ENCODE data around the gene PLP2.

The PLP2 gene

GRCh38 chrX:49212861-49213260 lies 41.2 kb downstream of the PLP2 start:
- DNase-seq (ENCODE audit: insufficient read length, low spot score): no peak
- no peak for TF ChIP-seq CTCF (IDR thresholded peaks at IDR 0.05; ENCODE audit: insufficient read depth, missing control alignments)
- FAIRE-seq: no peak

- no peak for TF ChIP-seq CTCF (IDR thresholded peaks at IDR 0.05; ENCODE audit: insufficient read depth, missing control alignments)
- FAIRE-seq: no peak
- DNase-seq (ENCODE audit: insufficient read length, low spot score): no peak
Measured at GRCh38 chrX:49214416-49214815, 42.7 kb downstream of the PLP2 start.

DNA sequence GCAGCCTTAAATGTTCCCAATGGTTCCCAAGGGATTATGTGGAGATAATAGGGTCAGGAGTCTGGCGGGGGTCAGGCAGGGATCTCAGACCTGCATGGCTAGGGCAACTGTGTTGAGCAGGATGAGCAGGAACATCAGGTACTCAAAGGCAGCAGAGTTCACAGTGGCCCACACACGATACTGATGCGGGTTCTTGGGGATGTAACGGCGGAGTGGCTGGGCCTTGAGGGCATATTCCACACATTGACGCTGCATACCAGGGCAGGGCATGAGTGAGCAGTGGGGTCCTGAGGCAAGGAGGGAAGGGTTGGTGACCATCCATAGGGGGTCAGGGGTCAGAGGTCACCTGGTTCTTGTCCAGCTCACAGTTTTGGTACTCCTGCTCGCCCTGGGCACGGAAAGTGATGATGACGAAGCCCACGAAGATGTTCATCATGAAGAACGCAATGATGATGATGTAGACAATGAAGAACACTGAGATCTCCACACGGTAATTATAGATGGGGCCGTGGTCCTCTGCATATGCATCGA lies 43.4 kb downstream of the PLP2 start:
- FAIRE-seq (no peak), DNase-seq (ENCODE audit: insufficient read length, low spot score) (no peak)
- no peak for TF ChIP-seq CTCF (IDR thresholded peaks at IDR 0.05; ENCODE audit: insufficient read depth, missing control alignments)

DNA sequence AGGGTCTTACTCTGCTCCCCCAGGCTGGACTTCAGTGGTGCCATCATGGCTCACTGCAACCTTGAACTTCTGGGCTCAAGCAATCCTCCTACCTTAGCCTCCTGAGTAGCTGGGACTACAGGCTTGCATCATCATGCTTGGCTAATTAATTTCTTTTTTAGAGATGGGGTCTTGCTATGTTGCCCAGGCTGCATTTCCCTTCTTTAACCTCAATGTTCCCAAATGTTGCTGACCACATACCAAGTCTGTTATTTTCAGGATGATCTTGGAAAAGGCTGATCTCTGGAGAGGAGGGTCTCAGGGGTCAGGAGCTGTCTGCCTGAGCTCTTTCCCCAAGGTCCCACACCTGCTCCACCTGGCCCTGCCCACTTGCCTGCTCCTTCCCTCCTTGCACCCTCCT lies 48.4 kb downstream of the PLP2 start:
- TF ChIP-seq CTCF (IDR thresholded peaks at IDR 0.05; ENCODE audit: insufficient read depth, missing control alignments): no peak
- DNase-seq (ENCODE audit: insufficient read length, low spot score): no peak
- no peak for FAIRE-seq

- DNase-seq (ENCODE audit: insufficient read length, low spot score) (no peak), FAIRE-seq (no peak)
Measured at GRCh38 chrX:49221868-49222267, 50.2 kb downstream of the PLP2 start.

More at GRCh38 chrX:49221868-49222267, 50.2 kb downstream of the PLP2 start:
- no peak for TF ChIP-seq CTCF (IDR thresholded peaks at IDR 0.05; ENCODE audit: insufficient read depth, missing control alignments)
